NCI-H345 treated with DMSO at 0.1 percent for 48 hours (cell line): Measurements from ENCODE around the gene RAP1A.

Source experiments
- DNase-seq: peaks from one replicate; lab custom pipeline; 2025; ENCODE audit not compliant: unreplicated experiment; lab: John Stamatoyannopoulos, UW

RAP1A gene

GRCh38 chr1:111707906-111708305 is 88.3 kb downstream of the RAP1A start:
- DNase-seq = no peak

DNA sequence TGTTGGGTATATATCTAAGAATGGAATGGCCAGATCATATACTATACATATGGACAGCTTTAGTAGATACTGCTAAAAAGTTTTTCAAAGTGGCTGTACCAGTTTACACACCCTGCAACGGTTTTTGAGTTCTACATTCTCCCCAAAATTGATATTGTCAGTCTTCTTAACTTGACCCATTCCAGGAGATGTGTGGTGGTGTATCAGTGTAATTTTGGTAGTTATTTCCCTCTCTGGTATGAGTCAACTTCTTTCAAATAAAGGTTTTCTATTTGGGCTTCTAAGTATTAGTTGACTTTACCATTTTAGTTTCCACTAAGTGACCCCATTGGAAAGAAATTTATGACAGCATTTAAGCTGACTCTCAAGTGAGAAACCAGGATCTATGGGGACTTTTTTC is 90.4 kb downstream of the RAP1A start:
- no peak for DNase-seq

- DNase-seq = no peak
Observed at GRCh38 chr1:111716333-111716732, 96.7 kb downstream of the RAP1A start.

DNA sequence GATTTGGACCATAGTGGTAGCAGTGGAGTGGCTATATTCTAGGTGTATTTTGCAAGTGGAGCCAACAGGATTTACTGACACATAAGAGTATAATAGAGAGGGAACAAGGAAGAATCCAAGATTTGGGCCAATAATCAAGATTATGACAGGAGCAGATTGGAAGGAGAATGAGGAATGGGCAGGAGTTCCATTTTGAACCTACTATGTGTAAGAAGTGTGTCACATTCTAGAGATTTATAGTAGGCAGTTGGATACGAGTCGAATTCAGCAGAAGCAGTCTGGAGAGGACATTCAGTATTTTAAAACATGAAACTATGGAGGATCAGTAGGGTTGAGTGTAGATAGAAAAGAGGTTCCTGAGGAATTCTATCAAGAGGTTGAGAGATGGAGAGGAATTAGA is 97.9 kb downstream of the RAP1A start:
- DNase-seq = no peak

GRCh38 chr1:111719135-111719534 is 99.5 kb downstream of the RAP1A start:
- no peak for DNase-seq

- no peak for DNase-seq
Observed at GRCh38 chr1:111719674-111720132, 100.1 kb downstream of the RAP1A start.

DNA sequence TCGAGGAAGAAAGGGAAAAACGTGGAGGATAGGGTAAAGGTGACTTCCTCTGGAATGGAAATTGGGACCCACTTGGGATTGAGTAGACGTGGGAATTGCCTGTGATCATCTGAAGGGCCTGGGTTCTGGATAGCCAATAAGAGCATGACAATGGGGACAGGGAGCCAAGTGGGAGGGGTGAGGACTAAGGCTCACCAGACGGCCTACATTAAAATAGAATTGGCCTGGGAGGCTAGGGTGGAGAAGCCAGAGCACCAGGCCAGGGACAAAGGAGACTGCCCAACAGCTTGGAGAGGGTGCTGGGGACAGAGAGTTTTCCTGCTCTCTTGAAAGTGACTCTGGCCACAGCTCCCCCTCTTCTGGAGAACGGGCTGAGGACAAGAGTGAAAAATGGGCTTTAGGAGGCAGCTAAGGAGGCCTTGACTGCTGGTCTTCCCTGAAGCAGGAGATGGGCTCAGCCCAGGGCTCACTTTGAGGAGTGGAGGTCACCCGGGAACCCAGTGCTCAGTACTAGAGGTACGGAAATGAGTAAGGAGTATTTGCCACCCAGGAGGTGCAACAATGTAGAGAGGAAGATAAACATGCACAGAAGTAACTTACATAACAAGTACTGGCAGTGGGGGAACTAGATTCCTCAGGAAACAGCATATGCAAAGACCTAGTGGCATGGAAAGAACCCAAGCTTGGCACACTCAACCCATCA is 100.8 kb downstream of the RAP1A start:
- no peak for DNase-seq

GRCh38 chr1:111720977-111721786 is 101.6 kb downstream of the RAP1A start:
- DNase-seq = no peak

- no peak for DNase-seq
Observed at GRCh38 chr1:111723091-111723806, 103.7 kb downstream of the RAP1A start.

DNA sequence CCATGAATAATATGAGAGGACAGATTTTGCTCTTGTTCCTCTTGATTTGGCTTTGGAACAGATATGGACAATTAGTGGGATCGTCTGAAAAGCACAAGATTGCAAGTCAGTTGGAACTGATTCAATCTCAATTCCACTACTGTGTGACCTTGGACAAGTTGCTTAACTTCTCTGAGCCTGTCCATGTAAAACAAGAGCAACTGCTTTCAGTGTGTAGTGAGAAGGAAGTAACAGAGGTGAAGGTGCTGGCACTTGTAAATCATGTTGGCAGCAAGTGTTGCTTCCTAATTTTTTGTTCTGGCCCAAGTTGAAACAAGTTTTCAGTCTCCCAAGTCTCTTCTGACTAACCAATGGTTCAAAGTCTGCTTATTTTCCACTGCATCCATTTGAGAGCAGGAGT is 104.3 kb downstream of the RAP1A start:
- no peak for DNase-seq

- no peak for DNase-seq
Observed at GRCh38 chr1:111725192-111725591, 105.6 kb downstream of the RAP1A start.

DNA sequence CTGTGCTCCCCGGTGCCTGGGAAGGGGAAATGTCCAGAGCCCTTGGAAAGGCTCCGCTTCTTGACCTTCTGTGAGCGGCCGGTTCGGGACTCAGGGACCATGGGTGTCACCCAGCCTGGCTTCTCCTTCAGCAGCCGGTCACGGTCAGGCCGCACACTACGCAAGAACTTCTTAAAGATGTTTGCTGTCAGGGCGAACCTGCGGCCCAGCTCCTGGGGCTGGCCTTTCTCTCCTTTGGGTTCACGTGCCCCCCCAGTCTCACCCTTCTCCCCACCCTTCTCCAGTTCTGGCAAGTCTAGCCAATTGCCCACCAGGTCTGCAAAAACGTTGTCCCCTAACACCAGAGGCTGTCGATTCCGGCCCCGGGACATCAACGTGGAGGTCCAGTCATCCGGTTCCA is 107.5 kb downstream of the RAP1A start:
- no peak for DNase-seq

- DNase-seq = no peak
Observed at GRCh38 chr1:111729271-111729921, 109.8 kb downstream of the RAP1A start.

GRCh38 chr1:111729946-111730681 is 110.5 kb downstream of the RAP1A start:
- no peak for DNase-seq

DNA sequence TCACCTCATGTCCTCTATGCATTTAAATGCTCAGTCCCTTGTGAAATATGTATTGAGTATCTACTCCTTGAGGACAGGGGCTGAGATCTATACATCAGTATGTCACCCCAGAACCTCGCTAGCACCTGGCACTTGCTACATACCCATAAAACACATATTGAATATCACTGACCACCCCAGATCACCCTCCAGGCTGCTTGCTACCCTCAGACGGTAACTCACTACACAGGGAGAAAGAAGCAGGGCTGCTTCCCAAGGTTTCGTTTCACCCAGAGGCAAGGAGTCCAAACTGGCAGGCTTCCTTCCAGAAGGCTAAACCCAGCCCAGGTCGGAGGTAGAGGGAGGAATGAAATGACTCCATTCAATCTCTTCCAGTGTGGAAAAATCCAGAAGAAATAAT is 111.1 kb downstream of the RAP1A start:
- DNase-seq = no peak

GRCh38 chr1:111731956-111732355 is 112.4 kb downstream of the RAP1A start:
- DNase-seq = no peak

DNA sequence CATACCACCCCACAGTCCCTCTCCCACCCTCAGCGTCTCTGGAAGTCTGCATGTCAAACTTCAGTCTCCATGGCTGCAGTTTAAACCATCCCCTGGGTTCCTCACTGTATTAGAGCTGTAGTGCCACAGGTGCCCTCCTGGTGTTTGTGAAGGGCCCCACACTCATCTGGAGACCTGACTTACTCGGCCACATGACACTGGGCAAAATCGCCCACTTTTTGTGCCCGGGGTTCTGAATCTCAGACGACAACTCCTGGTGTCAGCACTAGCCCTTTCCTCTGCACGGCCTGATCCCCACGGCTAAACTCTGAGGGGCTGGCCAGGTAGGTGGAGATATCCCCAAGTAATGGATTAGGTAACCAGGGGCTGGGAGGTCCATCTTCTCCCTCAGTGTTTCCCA is 113.1 kb downstream of the RAP1A start:
- no peak for DNase-seq

DNA sequence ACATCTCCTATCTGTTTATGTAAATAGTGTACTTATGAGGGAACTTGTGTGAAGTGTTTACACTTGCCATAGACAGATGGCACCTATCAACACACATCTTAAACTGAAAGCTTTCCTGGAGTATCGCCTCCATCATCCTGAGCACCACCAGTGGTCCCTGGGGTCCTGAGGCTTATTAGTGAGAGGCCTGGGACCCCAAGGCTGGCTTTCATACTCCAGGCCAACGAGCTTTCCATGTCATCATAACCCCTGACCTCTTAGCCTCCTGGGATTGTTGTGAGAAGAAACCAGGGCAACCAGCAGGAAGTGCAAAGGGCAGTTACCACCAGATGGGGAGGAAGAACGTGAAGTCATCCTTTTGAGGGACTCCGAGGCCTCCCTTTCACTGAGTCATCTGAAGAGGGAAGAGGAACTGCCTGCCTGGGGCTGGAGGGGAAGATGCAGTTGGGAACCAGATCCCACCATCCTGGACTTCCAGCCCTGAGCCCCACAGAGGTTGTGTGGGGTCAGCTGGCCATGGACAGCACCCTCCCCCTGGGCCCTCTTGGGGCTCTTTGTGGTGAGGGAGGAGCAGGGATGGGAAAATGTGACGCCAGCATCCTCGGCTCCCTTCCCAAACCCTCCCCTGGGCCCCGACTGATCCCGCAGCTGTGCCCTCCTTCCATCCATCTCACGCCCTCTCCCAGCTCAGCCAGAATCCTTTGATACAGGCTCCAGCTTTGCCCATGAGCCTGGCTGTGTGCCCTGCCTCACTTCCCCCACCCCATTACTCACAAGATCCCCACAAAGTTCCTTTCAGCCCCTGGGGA is 113.8 kb downstream of the RAP1A start:
- no peak for DNase-seq

DNA sequence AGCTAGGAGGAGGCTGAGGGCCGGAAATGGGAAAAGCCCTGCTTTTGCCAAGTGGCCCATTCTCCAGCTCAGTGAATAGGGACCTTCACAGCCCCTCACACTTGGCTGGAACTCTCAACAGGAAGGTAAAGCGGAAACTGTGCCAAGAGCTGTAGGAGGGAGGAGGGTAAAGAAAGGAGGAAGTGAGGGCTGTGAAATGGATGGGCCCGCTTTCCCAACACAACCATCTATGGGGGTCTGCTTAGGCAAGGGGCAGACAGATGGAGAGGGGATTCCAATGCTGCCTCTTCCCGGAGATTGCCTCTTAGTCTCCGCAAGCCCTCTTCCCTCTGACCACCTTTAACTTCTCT is 114.4 kb downstream of the RAP1A start:
- no peak for DNase-seq

DNA sequence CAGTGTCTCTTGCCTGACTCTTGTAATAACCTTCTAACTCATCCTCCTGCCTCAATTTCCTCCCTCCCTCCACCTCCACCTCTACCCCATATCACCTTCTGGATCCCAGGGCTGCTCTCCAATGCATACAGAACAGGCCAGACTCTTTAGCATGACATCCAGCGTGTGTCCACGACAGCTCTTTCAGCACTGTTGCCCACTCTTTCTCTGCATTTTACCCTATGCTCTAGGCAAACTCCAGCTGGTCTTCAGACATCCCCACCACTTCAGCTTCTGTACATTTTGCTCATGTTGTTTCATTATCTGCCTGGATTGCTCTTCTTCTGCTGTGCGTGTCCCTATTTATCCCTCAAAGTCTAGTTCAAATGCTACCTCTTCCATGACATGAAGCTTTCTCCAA is 114.8 kb downstream of the RAP1A start:
- DNase-seq = no peak
